ENCODE results near the gene MPP2. TPM values are rescaled to one million over a fixed set of nuclear protein-coding genes. Genes with fewer than 3 reads are reported as not detected.
A peak's percentile ranks its signal among the peaks of the same experiment; 100 is the strongest.

MPP2 gene
- total RNA-seq, 1 donor from 2014 or later = 5.4 TPM

- Mint-ChIP-seq H3K27me3 (peaks cover 76% of the 10 kb centered on the region), H3K9me3 (ENCODE audit: low read depth) (no peaks in the 10 kb centered on the region), H3K4me3 (ENCODE audit: low read depth) (peak overlapping the region; percentile 61)
Measured at GRCh38 chr17:43952351-43952723, 45.0 kb upstream of the MPP2 start.

DNA sequence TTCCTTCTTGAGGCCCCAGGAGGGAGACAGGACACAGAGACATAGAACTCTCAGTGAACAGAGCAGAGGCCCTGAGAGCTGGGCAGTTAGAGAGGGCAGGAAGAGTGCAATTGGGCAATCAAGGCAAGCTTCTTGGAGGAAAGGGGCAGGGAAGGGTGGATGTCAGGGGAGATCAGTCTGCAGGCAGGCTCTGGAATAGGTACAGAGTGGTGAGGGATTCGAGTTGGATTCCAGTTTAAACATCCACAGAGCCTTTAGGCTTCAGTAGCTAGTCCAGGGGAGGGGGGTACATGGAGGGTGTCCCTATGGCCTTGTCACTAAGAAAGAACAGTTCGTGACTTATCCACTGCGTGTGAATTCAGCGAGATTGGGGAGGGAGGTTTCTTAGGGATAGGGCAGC lies 44.4 kb upstream of the MPP2 start:
- Mint-ChIP-seq H3K4me1 (ENCODE audit: low read depth) (peaks cover 3% of the 10 kb centered on the region), H3K36me3 (ENCODE audit: insufficient read depth) (no peaks in the 10 kb centered on the region), H3K4me3 (ENCODE audit: low read depth) (peak overlapping the region; percentile 12), H3K27me3 (peaks cover 78% of the 10 kb centered on the region), H3K9me3 (ENCODE audit: low read depth) (no peaks in the 10 kb centered on the region), H3K27ac (no peak overlapping the region)
- DNase-seq (ENCODE audit: low spot score, unreplicated experiment) = no peak
- TF ChIP-seq CTCF (IDR thresholded peaks at IDR 0.05; ENCODE audit: unreplicated experiment) = no peak

More at GRCh38 chr17:43952351-43952723, 45.0 kb upstream of the MPP2 start:
- Mint-ChIP-seq H3K4me1 (ENCODE audit: low read depth) (peaks cover 3% of the 10 kb centered on the region), H3K27ac (peak overlapping the region; percentile 62), H3K36me3 (ENCODE audit: insufficient read depth) (no peaks in the 10 kb centered on the region)
- TF ChIP-seq CTCF (IDR thresholded peaks at IDR 0.05; ENCODE audit: unreplicated experiment) = no peak
- DNase-seq (ENCODE audit: low spot score, unreplicated experiment) = no peak

DNA sequence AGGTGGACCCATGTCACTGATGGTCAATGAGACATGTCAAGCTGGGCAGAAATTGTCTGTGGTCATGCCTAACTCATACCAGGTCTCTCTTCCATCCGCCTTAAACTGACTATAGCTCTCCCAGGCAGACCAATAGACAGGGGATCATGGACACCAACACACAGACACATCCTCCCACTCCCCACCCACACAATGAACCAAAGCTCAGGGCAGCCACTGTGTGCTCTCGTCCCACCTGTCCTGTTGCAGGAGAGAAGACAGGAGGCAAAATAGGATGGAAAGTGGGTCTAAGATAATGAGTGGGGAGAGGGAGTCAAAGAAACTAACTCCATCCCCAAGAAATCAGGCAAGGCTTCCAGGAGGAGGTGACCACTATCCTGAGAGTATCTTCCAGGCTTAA lies 43.2 kb upstream of the MPP2 start:
- Mint-ChIP-seq H3K36me3 (ENCODE audit: insufficient read depth) (no peaks in the 10 kb centered on the region), H3K27me3 (peaks cover 77% of the 10 kb centered on the region), H3K4me3 (ENCODE audit: low read depth) (no peak overlapping the region), H3K9me3 (ENCODE audit: low read depth) (no peaks in the 10 kb centered on the region), H3K27ac (no peak overlapping the region), H3K4me1 (ENCODE audit: low read depth) (peaks cover 3% of the 10 kb centered on the region)
- no peak for DNase-seq (ENCODE audit: low spot score, unreplicated experiment)
- no peak for TF ChIP-seq CTCF (IDR thresholded peaks at IDR 0.05; ENCODE audit: unreplicated experiment)

DNA sequence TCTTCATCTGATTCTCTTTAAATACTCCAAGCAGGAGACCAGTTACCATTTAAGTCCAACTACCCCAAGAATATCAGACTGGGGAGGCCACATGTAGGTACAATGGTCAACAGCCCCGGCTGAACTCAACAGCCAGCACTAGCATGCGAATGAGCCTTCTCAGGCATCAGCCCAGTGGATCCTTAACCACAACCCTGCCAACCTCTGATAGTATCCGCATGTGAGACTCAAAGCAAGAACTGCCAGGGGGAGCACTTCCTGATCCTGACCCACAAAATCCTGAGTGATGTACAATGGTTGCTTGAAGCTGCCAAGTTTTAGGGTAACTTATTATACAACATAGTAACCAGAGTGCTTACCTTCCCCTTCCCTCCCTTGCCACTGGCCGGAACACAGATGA lies 42.4 kb upstream of the MPP2 start:
- Mint-ChIP-seq H3K4me3 (ENCODE audit: low read depth) (no peak overlapping the region), H3K27me3 (peaks cover 78% of the 10 kb centered on the region), H3K9me3 (ENCODE audit: low read depth) (no peaks in the 10 kb centered on the region), H3K4me1 (ENCODE audit: low read depth) (peaks cover 3% of the 10 kb centered on the region), H3K27ac (no peak overlapping the region), H3K36me3 (ENCODE audit: insufficient read depth) (no peaks in the 10 kb centered on the region)
- no peak for DNase-seq (ENCODE audit: low spot score, unreplicated experiment)
- no peak for TF ChIP-seq CTCF (IDR thresholded peaks at IDR 0.05; ENCODE audit: unreplicated experiment)

DNA sequence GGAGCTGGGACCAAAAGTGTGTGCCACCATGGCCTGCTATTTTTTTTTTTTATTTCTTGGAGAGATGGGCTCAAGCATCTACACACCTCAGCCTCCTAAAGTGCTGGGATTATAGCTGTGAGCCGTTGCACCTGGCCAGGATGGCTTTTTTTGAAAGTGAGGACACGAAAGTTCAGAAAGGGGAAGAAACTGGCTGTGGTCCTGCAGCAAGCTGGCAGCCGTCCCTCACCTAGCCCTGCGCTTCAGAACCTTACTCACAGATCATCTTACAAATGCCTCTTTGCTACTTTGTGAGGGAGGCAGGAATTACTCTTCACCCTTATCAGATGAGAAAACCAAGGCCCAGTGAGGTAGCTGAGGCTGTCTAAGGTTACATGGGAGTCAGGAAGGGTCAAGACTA lies 39.4 kb upstream of the MPP2 start:
- H3K9me3 Mint-ChIP-seq (ENCODE audit: low read depth) = no peaks in the 10 kb centered on the region
- H3K36me3 Mint-ChIP-seq (ENCODE audit: insufficient read depth) = no peaks in the 10 kb centered on the region
- no peak for DNase-seq (ENCODE audit: low spot score, unreplicated experiment)
- H3K4me3 Mint-ChIP-seq (ENCODE audit: low read depth) = no peak overlapping the region
- H3K4me1 Mint-ChIP-seq (ENCODE audit: low read depth) = no peaks in the 10 kb centered on the region
- peaks cover 67% of the 10 kb centered on the region for H3K27me3 Mint-ChIP-seq
- no peak for TF ChIP-seq CTCF (IDR thresholded peaks at IDR 0.05; ENCODE audit: unreplicated experiment)
- H3K27ac Mint-ChIP-seq = no peak overlapping the region

All from progenitor cell of endocrine pancreas (in vitro differentiated cells).